Measurements from ENCODE around the gene PRDM16.

Gene PRDM16

DNA sequence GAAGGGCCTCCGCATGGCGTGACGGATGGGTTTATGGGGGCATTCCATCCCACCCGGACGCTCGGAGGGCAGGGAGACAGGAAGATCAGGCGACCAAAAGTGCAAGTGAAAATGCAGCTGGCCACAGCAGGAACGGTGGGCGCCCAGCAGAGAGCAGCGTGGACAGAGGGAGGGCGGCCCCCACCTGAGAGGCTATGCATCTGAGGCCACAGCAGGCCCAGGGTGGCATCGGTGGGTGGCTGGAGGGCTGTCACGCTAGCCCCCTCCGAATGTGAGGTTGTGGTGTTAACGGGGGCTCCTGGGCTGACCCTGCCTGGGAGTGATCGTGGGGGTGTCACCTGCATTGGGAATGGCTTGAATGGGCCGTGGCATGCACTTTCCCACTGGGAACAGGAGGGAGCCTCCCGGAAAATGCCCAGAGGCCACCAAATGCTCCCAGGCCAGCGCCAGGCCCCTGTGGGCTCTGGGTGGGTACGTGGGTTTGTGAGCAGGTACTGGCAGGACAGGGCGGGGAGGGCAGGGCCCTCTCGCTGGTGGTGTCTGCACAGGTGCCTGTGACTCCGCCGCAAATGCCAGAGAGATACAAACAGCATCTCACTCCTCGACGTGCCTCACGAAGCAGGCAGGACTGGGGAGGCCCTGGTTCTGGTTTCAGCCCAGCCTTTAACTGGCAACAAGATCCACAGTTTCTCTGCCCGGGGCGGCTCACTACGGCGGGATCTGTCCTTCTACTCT lies 172.8 kb downstream of the PRDM16 start:
- H3K27me3 ChIP-seq (ENCODE audit: control insufficient read depth in 1 of 2, insufficient read depth in 1 of 2, low read length in 2 of 2): peaks cover 0 to 79% of the 10 kb centered on the region in 2 experiments
- DNase-seq: no peak
- H2AK5ac ChIP-seq (ENCODE audit: low read length, severe bottlenecking): no peak overlapping the region
- no peak overlapping the region for H3K4me2 ChIP-seq (ENCODE audit: low read length, poor library complexity, severe bottlenecking)
- no peak overlapping the region for H2BK15ac ChIP-seq (ENCODE audit: low read depth, poor library complexity, severe bottlenecking)
- no peak overlapping the region for H4K8ac ChIP-seq (ENCODE audit: low read length)
- H3K4me3 ChIP-seq (ENCODE audit: insufficient read depth in 1 of 2, low read depth in 1 of 2, low read length in 2 of 2): no peak overlapping the region
- no peak overlapping the region for H2BK5ac ChIP-seq (ENCODE audit: low read depth, low read length, poor library complexity, severe bottlenecking)
- 89% methylated on average over 31 of the region's 31 CpGs for WGBS
- H3K14ac ChIP-seq (ENCODE audit: low read length in 2 of 2): no peak overlapping the region
- no peak overlapping the region for H2AFZ ChIP-seq (ENCODE audit: low read depth, low read length)
- H3K18ac ChIP-seq (ENCODE audit: low read depth in 1 of 2, low read length in 2 of 2): no peak overlapping the region
- no peaks in the 10 kb centered on the region for H3K4me1 ChIP-seq (ENCODE audit: control insufficient read depth, insufficient read depth, low read depth, low read length)
- no peaks in the 10 kb centered on the region for H3K79me1 ChIP-seq (replicated peaks; ENCODE audit: low read length, poor library complexity, severe bottlenecking)
- H3K27ac ChIP-seq (ENCODE audit: low read length, poor library complexity, severe bottlenecking): no peak overlapping the region
- no peak overlapping the region for H2BK120ac ChIP-seq (ENCODE audit: low read depth, low read length)
- H3K9me3 ChIP-seq (ENCODE audit: control insufficient read depth, low read length): peaks cover 4% of the 10 kb centered on the region
- H4K91ac ChIP-seq (ENCODE audit: low read length): no peak overlapping the region
- no peaks in the 10 kb centered on the region for H3K36me3 ChIP-seq (ENCODE audit: control insufficient read depth in 1 of 2, insufficient read depth in 2 of 2, low read depth in 1 of 2, low read length in 2 of 2)
- no peak overlapping the region for H3K4ac ChIP-seq (ENCODE audit: low read depth in 1 of 2, low read length in 2 of 2)
- no peak overlapping the region for H3K9ac ChIP-seq (ENCODE audit: low read length)
- H3K23ac ChIP-seq (ENCODE audit: low read length in 2 of 2): no peak overlapping the region
- H2BK12ac ChIP-seq (ENCODE audit: low read length in 2 of 2): no peak overlapping the region

DNA sequence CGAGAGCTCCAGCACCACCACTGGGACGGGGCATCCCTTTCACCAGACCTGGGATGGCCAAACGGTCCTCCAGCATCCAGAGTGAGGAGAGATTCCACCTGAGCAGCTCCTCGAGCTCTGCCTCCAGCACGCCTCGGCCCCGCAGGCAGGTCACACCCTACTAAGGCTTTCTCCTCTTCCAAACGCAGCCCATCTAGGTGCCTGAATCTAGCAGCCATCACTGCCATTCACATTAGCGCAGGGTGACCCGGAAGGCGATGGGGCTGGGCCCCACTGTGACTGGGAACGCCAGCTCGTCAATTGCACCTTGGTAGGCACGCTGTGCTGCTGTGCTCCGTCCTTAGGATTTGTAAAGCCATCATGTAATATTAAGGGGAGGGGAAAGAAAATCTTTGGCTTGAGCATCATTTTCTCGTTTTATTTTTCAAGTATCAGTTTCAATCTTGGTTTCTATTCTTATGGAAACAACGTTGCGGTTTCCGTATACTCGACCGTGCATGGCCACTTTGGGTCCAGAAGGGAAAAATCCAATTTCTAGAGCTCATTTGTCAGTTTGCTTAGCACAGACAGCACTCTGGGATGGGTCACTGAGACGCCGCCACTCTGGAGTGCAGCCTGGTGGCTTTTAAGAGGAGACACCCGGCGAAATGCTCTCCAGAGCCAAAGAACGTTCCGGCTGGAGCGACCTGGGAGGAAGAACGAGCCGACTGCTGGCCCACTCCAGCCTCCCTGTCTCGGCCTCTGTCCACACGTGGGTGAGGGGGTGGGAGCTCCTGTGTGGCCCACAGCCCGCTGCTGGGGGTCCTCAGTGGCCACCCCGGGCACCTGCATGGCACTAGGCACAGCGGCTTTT lies 173.6 kb downstream of the PRDM16 start:
- Histone ChIP-seq H3K9ac (ENCODE audit: low read length) (no peak overlapping the region), H3K23ac (ENCODE audit: low read length in 2 of 2) (no peak overlapping the region), H3K27me3 (ENCODE audit: control insufficient read depth in 1 of 2, insufficient read depth in 1 of 2, low read length in 2 of 2) (peaks cover 0 to 87% of the 10 kb centered on the region in 2 experiments)

DNA sequence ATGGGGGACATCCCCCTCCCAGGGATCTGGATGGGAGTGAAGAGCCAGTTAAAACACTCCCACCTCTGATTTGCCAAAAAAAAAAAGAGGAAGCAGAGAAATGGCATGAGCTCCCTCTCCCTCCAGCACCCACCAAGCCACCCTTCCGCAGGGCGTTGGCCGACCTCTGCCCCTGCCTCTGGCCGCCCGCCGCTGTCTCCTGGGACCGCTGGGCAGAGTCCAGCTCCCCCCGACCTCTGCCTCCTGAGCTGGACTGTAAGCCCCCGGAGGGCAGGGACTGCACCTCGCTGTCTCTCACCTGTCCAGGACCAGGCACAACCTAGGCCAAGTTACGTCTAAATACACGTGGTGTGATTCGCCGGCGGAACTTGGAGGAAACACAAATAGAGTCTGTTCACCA lies 174.3 kb downstream of the PRDM16 start:
- WGBS: 87% methylated on average over 15 of the region's 15 CpGs

More for the DNA sequence above, 173.6 kb downstream of the PRDM16 start:
- Histone ChIP-seq H3K4me2 (ENCODE audit: low read length, poor library complexity, severe bottlenecking) (no peak overlapping the region), H2BK12ac (ENCODE audit: low read length in 2 of 2) (no peak overlapping the region), H4K8ac (ENCODE audit: low read length) (no peak overlapping the region), H3K79me1 (replicated peaks; ENCODE audit: low read length, poor library complexity, severe bottlenecking) (no peaks in the 10 kb centered on the region), H2AK5ac (ENCODE audit: low read length, severe bottlenecking) (no peak overlapping the region), H4K91ac (ENCODE audit: low read length) (no peak overlapping the region), H2AFZ (ENCODE audit: low read depth, low read length) (no peak overlapping the region), H2BK15ac (ENCODE audit: low read depth, poor library complexity, severe bottlenecking) (no peak overlapping the region), H3K18ac (ENCODE audit: low read depth in 1 of 2, low read length in 2 of 2) (no peak overlapping the region), H3K27ac (ENCODE audit: low read length, poor library complexity, severe bottlenecking) (no peak overlapping the region), H3K9me3 (ENCODE audit: control insufficient read depth, low read length) (peaks cover 4% of the 10 kb centered on the region), H3K4ac (ENCODE audit: low read depth in 1 of 2, low read length in 2 of 2) (no peak overlapping the region), H3K4me3 (ENCODE audit: insufficient read depth in 1 of 2, low read depth in 1 of 2, low read length in 2 of 2) (no peak overlapping the region), H3K36me3 (ENCODE audit: control insufficient read depth in 1 of 2, insufficient read depth in 2 of 2, low read depth in 1 of 2, low read length in 2 of 2) (no peaks in the 10 kb centered on the region), H3K14ac (ENCODE audit: low read length in 2 of 2) (no peak overlapping the region), H2BK120ac (ENCODE audit: low read depth, low read length) (no peak overlapping the region), H2BK5ac (ENCODE audit: low read depth, low read length, poor library complexity, severe bottlenecking) (no peak overlapping the region), H3K4me1 (ENCODE audit: control insufficient read depth, insufficient read depth, low read depth, low read length) (no peaks in the 10 kb centered on the region)
- DNase-seq: no peak
- 82% methylated on average over 35 of the region's 35 CpGs for WGBS

More for the DNA sequence above, 174.3 kb downstream of the PRDM16 start:
- Histone ChIP-seq H3K27me3 (ENCODE audit: control insufficient read depth in 1 of 2, insufficient read depth in 1 of 2, low read length in 2 of 2) (peaks cover 0 to 90% of the 10 kb centered on the region in 2 experiments), H2BK12ac (ENCODE audit: low read length in 2 of 2) (no peak overlapping the region), H3K79me1 (replicated peaks; ENCODE audit: low read length, poor library complexity, severe bottlenecking) (no peaks in the 10 kb centered on the region), H3K14ac (ENCODE audit: low read length in 2 of 2) (no peak overlapping the region), H3K9me3 (ENCODE audit: control insufficient read depth, low read length) (peaks cover 4% of the 10 kb centered on the region), H4K8ac (ENCODE audit: low read length) (no peak overlapping the region), H2AK5ac (ENCODE audit: low read length, severe bottlenecking) (no peak overlapping the region), H2BK15ac (ENCODE audit: low read depth, poor library complexity, severe bottlenecking) (no peak overlapping the region), H3K27ac (ENCODE audit: low read length, poor library complexity, severe bottlenecking) (no peak overlapping the region), H3K23ac (ENCODE audit: low read length in 2 of 2) (no peak overlapping the region), H3K36me3 (ENCODE audit: control insufficient read depth in 1 of 2, insufficient read depth in 2 of 2, low read depth in 1 of 2, low read length in 2 of 2) (no peaks in the 10 kb centered on the region), H3K4ac (ENCODE audit: low read depth in 1 of 2, low read length in 2 of 2) (no peak overlapping the region), H2BK5ac (ENCODE audit: low read depth, low read length, poor library complexity, severe bottlenecking) (no peak overlapping the region), H3K4me3 (ENCODE audit: insufficient read depth in 1 of 2, low read depth in 1 of 2, low read length in 2 of 2) (no peak overlapping the region), H3K4me1 (ENCODE audit: control insufficient read depth, insufficient read depth, low read depth, low read length) (no peaks in the 10 kb centered on the region), H3K9ac (ENCODE audit: low read length) (no peak overlapping the region), H3K18ac (ENCODE audit: low read depth in 1 of 2, low read length in 2 of 2) (no peak overlapping the region), H3K4me2 (ENCODE audit: low read length, poor library complexity, severe bottlenecking) (no peak overlapping the region), H2AFZ (ENCODE audit: low read depth, low read length) (no peak overlapping the region), H2BK120ac (ENCODE audit: low read depth, low read length) (no peak overlapping the region), H4K91ac (ENCODE audit: low read length) (no peak overlapping the region)
- no peak for DNase-seq
